DOHH2 (cell line): ENCODE measurements around the gene CNGA1.

Source experiments
- EZH2phosphoT487 ChIP-seq: fragments of 200-600 bp; sonication (generic); IDR thresholded peaks from 2 replicates; pipeline ENCODE4 v1.6.1; 2017; ENCODE audit warnings: borderline replicate concordance, mild to moderate bottlenecking, antibody characterized with exemption, low read length, moderate library complexity, mixed read lengths
- TF ChIP-seq, protein P1 (sequence below): fragments of 200-600 bp; sonication (generic); IDR thresholded peaks from one replicate; pipeline ENCODE4 v1.5.1; 2014; ENCODE audit warnings: antibody characterized with exemption, mild to moderate bottlenecking, low read depth, low read length; ENCODE audit not compliant: poor library complexity, severe bottlenecking

- TF ChIP-seq, protein P1, sequence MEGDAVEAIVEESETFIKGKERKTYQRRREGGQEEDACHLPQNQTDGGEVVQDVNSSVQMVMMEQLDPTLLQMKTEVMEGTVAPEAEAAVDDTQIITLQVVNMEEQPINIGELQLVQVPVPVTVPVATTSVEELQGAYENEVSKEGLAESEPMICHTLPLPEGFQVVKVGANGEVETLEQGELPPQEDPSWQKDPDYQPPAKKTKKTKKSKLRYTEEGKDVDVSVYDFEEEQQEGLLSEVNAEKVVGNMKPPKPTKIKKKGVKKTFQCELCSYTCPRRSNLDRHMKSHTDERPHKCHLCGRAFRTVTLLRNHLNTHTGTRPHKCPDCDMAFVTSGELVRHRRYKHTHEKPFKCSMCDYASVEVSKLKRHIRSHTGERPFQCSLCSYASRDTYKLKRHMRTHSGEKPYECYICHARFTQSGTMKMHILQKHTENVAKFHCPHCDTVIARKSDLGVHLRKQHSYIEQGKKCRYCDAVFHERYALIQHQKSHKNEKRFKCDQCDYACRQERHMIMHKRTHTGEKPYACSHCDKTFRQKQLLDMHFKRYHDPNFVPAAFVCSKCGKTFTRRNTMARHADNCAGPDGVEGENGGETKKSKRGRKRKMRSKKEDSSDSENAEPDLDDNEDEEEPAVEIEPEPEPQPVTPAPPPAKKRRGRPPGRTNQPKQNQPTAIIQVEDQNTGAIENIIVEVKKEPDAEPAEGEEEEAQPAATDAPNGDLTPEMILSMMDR: no peak
- TF ChIP-seq EZH2phosphoT487: no peak
Measured at GRCh38 chr4:48002267-48002666, 14.2 kb downstream of the CNGA1 start.
